HCT116 (cell line): ENCODE measurements around the gene CHRNA5. TPM values are rescaled to one million over a fixed set of nuclear protein-coding genes. Genes with fewer than 3 reads are reported as not detected.

Experiments
- ATAC-seq: fragments of 200-7000 bp; cut with Tn5 transposase; 2 replicates; pipeline ENCODE4 v1.9.1; 2020; ENCODE audit warnings: mild to moderate bottlenecking, moderate library complexity
- BruUV-seq: library from RNA; stranded (reverse); fragments of 400-500 nt; replicated peaks from 2 replicates; lab custom pipeline; 2021; lab: Mats Ljungman, UMichigan
- CTCF ChIA-PET: fragments of 300-600 bp; sonication (Branson Sonifier 250); formaldehyde crosslinking; loops from one replicate; lab custom pipeline; 2021; ENCODE audit warnings: antibody characterized with exemption; lab: Charles Lee
- POLR2A ChIA-PET: fragments of 300-600, 350-600 bp; sonication (Branson Sonifier 250); formaldehyde crosslinking; loops from one replicate; lab custom pipeline; 2021; ENCODE audit warnings: antibody characterized with exemption; lab: Charles Lee
- RAD21 ChIA-PET, 2 experiments: fragments of 300-600 bp; sonication (Branson Sonifier 250); formaldehyde crosslinking; loops; one replicate each; lab custom pipeline; 2023; ENCODE audit warnings: low total read pairs in 2 of 2; ENCODE audit not compliant: uncharacterized antibody in 2 of 2, unreplicated experiment in 2 of 2, low non-redundant PET in 1 of 2; lab: Charles Lee
- DNase-seq: peaks from one replicate; pipeline ENCODE4 v3.0.0-alpha.2; 2010; ENCODE audit warnings: low read depth, low spot score
- H2AFZ ChIP-seq: fragments of 200-600 bp; shearing (Covaris generic), sonication (generic); 2 replicates; pipeline ENCODE4 v1.6.1; 2017; ENCODE audit warnings: low read depth, mixed run types, mixed read lengths, antibody characterized with exemption, low read length; ENCODE audit not compliant: poor library complexity, severe bottlenecking
- H3K27ac ChIP-seq: 2 replicates; pipeline ENCODE4 v1.5.1; 2012; ENCODE audit warnings: low read depth, low read length
- H3K27me3 ChIP-seq: fragments of 200-600 bp; sonication (generic); 2 replicates; pipeline ENCODE4 v1.6.1; 2016; ENCODE audit warnings: mixed run types, low read length, mixed read lengths; ENCODE audit not compliant: insufficient read depth
- H3K36me3 ChIP-seq, 2 experiments: fragments of 200-500 bp in 1 of 2; fragments of 200-600 bp in 1 of 2; sonication (Bioruptor generic) in 1 of 2; sonication (generic) in 1 of 2; 2 replicates each; pipeline versions ENCODE4 v1.5.1 to v1.6.1; 2014 to 2016; ENCODE audit warnings: low read length in 2 of 2, inconsistent platforms in 1 of 2, mixed read lengths in 1 of 2, mixed run types in 1 of 2; ENCODE audit not compliant: insufficient read depth in 2 of 2, control insufficient read depth in 1 of 2
- H3K4me1 ChIP-seq, 2 experiments: fragments of 200-600 bp in 1 of 2; sonication (generic) in 1 of 2; 2 replicates each; pipeline versions ENCODE4 v1.5.1 to v1.6.1; 2012 to 2017; ENCODE audit warnings: low read length in 2 of 2, inconsistent platforms in 1 of 2, mild to moderate bottlenecking in 1 of 2, mixed read lengths in 1 of 2, mixed run types in 1 of 2, moderate library complexity in 1 of 2; ENCODE audit not compliant: insufficient read depth in 2 of 2, control insufficient read depth in 1 of 2
- H3K4me2 ChIP-seq: fragments of 200-600 bp; sonication (generic); 2 replicates; pipeline ENCODE4 v1.6.1; 2017; ENCODE audit warnings: mixed run types, low read length, mixed read lengths
- H3K4me3 ChIP-seq, 2 experiments: fragments of 200-600 bp in 1 of 2; sonication (generic) in 1 of 2; replicated peaks in 1 of 2; 2 replicates each; pipeline ENCODE4 v1.5.1; 2011 to 2016; ENCODE audit warnings: low read length in 2 of 2, control low read depth in 1 of 2, low read depth in 1 of 2, mild to moderate bottlenecking in 1 of 2, mixed read lengths in 1 of 2, mixed run types in 1 of 2
- H3K79me2 ChIP-seq: fragments of 200-600 bp; sonication (generic); 2 replicates; pipeline ENCODE4 v1.6.1; 2017; ENCODE audit warnings: mild to moderate bottlenecking, mixed run types, low read length, moderate library complexity, mixed read lengths; ENCODE audit not compliant: insufficient read depth
- H3K9ac ChIP-seq: fragments of 200-600 bp; sonication (generic); 2 replicates; pipeline ENCODE4 v1.6.1; 2016; ENCODE audit warnings: low read length, mixed read lengths
- H3K9me2 ChIP-seq: fragments of 200-600 bp; sonication (generic), shearing (Covaris generic); 2 replicates; pipeline ENCODE4 v1.6.1; 2017; ENCODE audit warnings: mixed run types, mild to moderate bottlenecking, moderate library complexity; ENCODE audit not compliant: insufficient read depth
- H3K9me3 ChIP-seq, 2 experiments: fragments of 200-500 bp in 1 of 2; fragments of 200-600 bp in 1 of 2; sonication (Bioruptor generic) in 1 of 2; sonication (generic) in 1 of 2; 2 replicates each; pipeline ENCODE4 v1.6.1; 2014 to 2017; ENCODE audit warnings: low read length in 2 of 2, mixed read lengths in 2 of 2, inconsistent platforms in 1 of 2, low read depth in 1 of 2, mild to moderate bottlenecking in 1 of 2, mixed run types in 1 of 2, moderate library complexity in 1 of 2; ENCODE audit not compliant: control insufficient read depth in 1 of 2, insufficient read depth in 1 of 2
- H4K20me1 ChIP-seq: fragments of 200-600 bp; sonication (generic), shearing (Covaris generic); 2 replicates; pipeline ENCODE4 v1.6.1; 2017; ENCODE audit warnings: mixed run types, mild to moderate bottlenecking, moderate library complexity; ENCODE audit not compliant: insufficient read depth
- ELF1 ChIP-seq: IDR thresholded peaks from 2 replicates; pipeline ENCODE4 v1.6.1; 2012; ENCODE audit warnings: low read depth, borderline replicate concordance
- EZH2phosphoT487 ChIP-seq: fragments of 200-600 bp; IDR thresholded peaks from 2 replicates; pipeline ENCODE4 v1.6.1; 2018; ENCODE audit warnings: antibody characterized with exemption, borderline replicate concordance
- FOSL1 ChIP-seq: IDR thresholded peaks from 2 replicates; pipeline ENCODE4 v1.6.1; 2012; ENCODE audit warnings: low read depth
- JUND ChIP-seq: IDR thresholded peaks from 2 replicates; pipeline ENCODE4 v1.6.1; 2012
- POLR2A ChIP-seq: IDR thresholded peaks from 2 replicates; pipeline ENCODE4 v1.7.0; 2011; ENCODE audit warnings: borderline replicate concordance; ENCODE audit not compliant: insufficient read depth, insufficient read length; ENCODE audit errors: extremely low read depth
- POLR2AphosphoS5 ChIP-seq: IDR thresholded peaks from 2 replicates; pipeline ENCODE4 v1.6.1; 2011; ENCODE audit warnings: mild to moderate bottlenecking, low read depth, low read length, moderate library complexity
- RAD21 ChIP-seq: IDR thresholded peaks from 2 replicates; pipeline ENCODE4 v1.6.1; 2012; ENCODE audit warnings: low read depth, mild to moderate bottlenecking
- REST ChIP-seq: IDR thresholded peaks from 2 replicates; pipeline ENCODE4 v1.6.1; 2012; ENCODE audit warnings: low read depth
- SIN3A ChIP-seq: IDR thresholded peaks from 2 replicates; pipeline ENCODE4 v1.6.1; 2012; ENCODE audit warnings: low read depth
- SP1 ChIP-seq: IDR thresholded peaks from 2 replicates; pipeline ENCODE4 v1.6.1; 2012; ENCODE audit warnings: low read depth
- TCF7L2 ChIP-seq: IDR thresholded peaks from 2 replicates; pipeline ENCODE4 v1.7.0; 2011; ENCODE audit warnings: borderline replicate concordance, inconsistent platforms; ENCODE audit not compliant: insufficient read depth, insufficient read length; ENCODE audit errors: extremely low read depth
- ZFX ChIP-seq: fragments of 450-650 bp; IDR thresholded peaks from 2 replicates; pipeline ENCODE4 v1.6.1; 2017
- ZNF274 ChIP-seq: fragments of 200-500 bp; sonication (Bioruptor generic); IDR thresholded peaks from 2 replicates; pipeline ENCODE4 v1.6.1; 2014; ENCODE audit warnings: mild to moderate bottlenecking, low read depth, low read length, inconsistent platforms
- intact Hi-C: fragments of 100-400 bp; cut with micrococcal nuclease; formaldehyde crosslinking; loops from 2 replicates; pipeline ENCODE4 v1.10.0; 2022
- total RNA-seq: library from RNA; stranded (reverse); gene quantifications from one replicate; pipeline ENCODE4 v1.2.1, GENCODE V29; 2021; ENCODE audit not compliant: unreplicated experiment
- TF ChIP-seq, protein P1 (sequence below): IDR thresholded peaks from 2 replicates; pipeline ENCODE4 v1.6.1; 2011; ENCODE audit warnings: mild to moderate bottlenecking, low read length, moderate library complexity; ENCODE audit not compliant: insufficient replicate concordance; ENCODE audit errors: extremely low read depth

Gene CHRNA5
- total RNA-seq, 1 experiment from 2014 or later: 25.2 TPM

GRCh38 chr15:78604420-78604819 is 39.1 kb downstream of the CHRNA5 start:
- Histone ChIP-seq H3K27ac (no peak overlapping the region), H3K9ac (no peak overlapping the region), H3K36me3 (no peaks in the 10 kb centered on the region; a peak in 1 of 4 replicates), H3K79me2 (no peaks in the 10 kb centered on the region), H3K9me2 (no peaks in the 10 kb centered on the region), H3K27me3 (no peaks in the 10 kb centered on the region), H3K9me3 (no peaks in the 10 kb centered on the region), H3K4me1 (no peaks in the 10 kb centered on the region), H4K20me1 (no peaks in the 10 kb centered on the region), H2AFZ (no peak overlapping the region), H3K4me2 (no peak overlapping the region), H3K4me3 (no peak overlapping the region)
- intact Hi-C loops: no loop called here
- RAD21 ChIA-PET: no interaction called here
- no peak for TF ChIP-seq EZH2phosphoT487
- no peak for TF ChIP-seq FOSL1
- no peak for TF ChIP-seq ZFX
- TF ChIP-seq RAD21: no peak
- TF ChIP-seq POLR2A: no peak
- TF ChIP-seq ELF1: no peak
- TF ChIP-seq SP1: no peak
- no peak for TF ChIP-seq ZNF274
- TF ChIP-seq SIN3A: no peak
- TF ChIP-seq, protein P1, sequence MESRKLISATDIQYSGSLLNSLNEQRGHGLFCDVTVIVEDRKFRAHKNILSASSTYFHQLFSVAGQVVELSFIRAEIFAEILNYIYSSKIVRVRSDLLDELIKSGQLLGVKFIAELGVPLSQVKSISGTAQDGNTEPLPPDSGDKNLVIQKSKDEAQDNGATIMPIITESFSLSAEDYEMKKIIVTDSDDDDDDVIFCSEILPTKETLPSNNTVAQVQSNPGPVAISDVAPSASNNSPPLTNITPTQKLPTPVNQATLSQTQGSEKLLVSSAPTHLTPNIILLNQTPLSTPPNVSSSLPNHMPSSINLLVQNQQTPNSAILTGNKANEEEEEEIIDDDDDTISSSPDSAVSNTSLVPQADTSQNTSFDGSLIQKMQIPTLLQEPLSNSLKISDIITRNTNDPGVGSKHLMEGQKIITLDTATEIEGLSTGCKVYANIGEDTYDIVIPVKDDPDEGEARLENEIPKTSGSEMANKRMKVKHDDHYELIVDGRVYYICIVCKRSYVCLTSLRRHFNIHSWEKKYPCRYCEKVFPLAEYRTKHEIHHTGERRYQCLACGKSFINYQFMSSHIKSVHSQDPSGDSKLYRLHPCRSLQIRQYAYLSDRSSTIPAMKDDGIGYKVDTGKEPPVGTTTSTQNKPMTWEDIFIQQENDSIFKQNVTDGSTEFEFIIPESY: no peak
- TF ChIP-seq TCF7L2: no peak
- no peak for TF ChIP-seq JUND
- no peak for TF ChIP-seq POLR2AphosphoS5
- TF ChIP-seq REST: no peak
- POLR2A ChIA-PET: no interaction called here
- DNase-seq (no peak), ATAC-seq (no peak)
- no TSS peak for BruUV-seq
- CTCF ChIA-PET: no interaction called here
